Measurements from ENCODE around the gene MAD1L1. TPM values are rescaled to one million over a fixed set of nuclear protein-coding genes. Genes with fewer than 3 reads are reported as not detected.
"Not testable (repeated sequence)": the region's sequence is repeated elsewhere in the genome, so short reads cannot be mapped to it uniquely, and the experiment has no call there.

MAD1L1 gene
- polyA plus RNA-seq, 1 experiment, result 32.0 TPM

- ChIA-PET POLR2A (no interaction called here), CTCF (no interaction called here)
- Histone ChIP-seq H3K27me3 (ENCODE audit: control insufficient read depth, insufficient read depth, low read length) (no peaks in the 10 kb centered on the region), H3K4me3 (ENCODE audit: low read depth, low read length) (no peak overlapping the region), H3K36me3 (ENCODE audit: control insufficient read depth, insufficient read depth, low read length) (no peaks in the 10 kb centered on the region)
- no peak for DNase-seq (ENCODE audit: low read depth)
- TF ChIP-seq CTCF (IDR thresholded peaks at IDR 0.05; ENCODE audit: insufficient read depth, low read depth, low read length), result no peak
These were observed 68.1 kb downstream of the MAD1L1 start for GRCh38 chr7:2164646-2165045.

GRCh38 chr7:2163600-2164555 lies 68.9 kb downstream of the MAD1L1 start:
- Histone ChIP-seq H3K36me3 (ENCODE audit: control insufficient read depth, insufficient read depth, low read length) (no peaks in the 10 kb centered on the region), H3K27me3 (ENCODE audit: control insufficient read depth, insufficient read depth, low read length) (no peaks in the 10 kb centered on the region), H3K4me3 (ENCODE audit: low read depth, low read length) (no peak overlapping the region)
- no peak for DNase-seq (ENCODE audit: low read depth)
- ChIA-PET CTCF (interaction anchor here (1.1 kb wide), 1 partner anchor 12 kb away, joined by 3 read pairs; no protein-coding TSS in a partner anchor), POLR2A (no interaction called here)
- TF ChIP-seq CTCF (IDR thresholded peaks at IDR 0.05; ENCODE audit: insufficient read depth, low read depth, low read length), result no peak

- Histone ChIP-seq H3K27me3 (ENCODE audit: control insufficient read depth, insufficient read depth, low read length) (no peaks in the 10 kb centered on the region), H3K4me3 (ENCODE audit: low read depth, low read length) (no peak overlapping the region), H3K36me3 (ENCODE audit: control insufficient read depth, insufficient read depth, low read length) (no peaks in the 10 kb centered on the region)
- POLR2A ChIA-PET, result no interaction called here
- DNase-seq (ENCODE audit: low read depth), result no peak
- CTCF ChIA-PET, result interaction anchor here (0.6 kb wide), 1 partner anchor 67 kb away, joined by 4 read pairs; no protein-coding TSS in a partner anchor
- TF ChIP-seq CTCF (IDR thresholded peaks at IDR 0.05; ENCODE audit: insufficient read depth, low read depth, low read length), result no peak
These were observed 69.8 kb downstream of the MAD1L1 start for GRCh38 chr7:2162959-2163358.

GRCh38 chr7:2162004-2162902 lies 70.5 kb downstream of the MAD1L1 start:
- POLR2A ChIA-PET; H3K27me3 ChIP-seq (ENCODE audit: control insufficient read depth, insufficient read depth, low read length); H3K4me3 ChIP-seq (ENCODE audit: low read depth, low read length); DNase-seq (ENCODE audit: low read depth); H3K36me3 ChIP-seq (ENCODE audit: control insufficient read depth, insufficient read depth, low read length): not testable (repeated sequence)
- CTCF ChIA-PET, result interaction anchor here (0.6 kb wide), 1 partner anchor 68 kb away, joined by 4 read pairs; no protein-coding TSS in a partner anchor

- ChIA-PET POLR2A (no interaction called here), CTCF (interaction anchor here (0.6 kb wide), 1 partner anchor 480 kb away, joined by 3 read pairs; no protein-coding TSS in a partner anchor)
- TF ChIP-seq CTCF (IDR thresholded peaks at IDR 0.05; ENCODE audit: insufficient read depth, low read depth, low read length), result no peak
- no peak for DNase-seq (ENCODE audit: low read depth)
- Histone ChIP-seq H3K4me3 (ENCODE audit: low read depth, low read length) (no peak overlapping the region), H3K36me3 (ENCODE audit: control insufficient read depth, insufficient read depth, low read length) (peaks cover 1% of the 10 kb centered on the region; the same call in 1 of the 2 replicates), H3K27me3 (ENCODE audit: control insufficient read depth, insufficient read depth, low read length) (no peaks in the 10 kb centered on the region)
These were observed 73.6 kb downstream of the MAD1L1 start for GRCh38 chr7:2159176-2159520.
